GM12874 (cell line): Measurements from ENCODE around the gene ERI3.
A peak's percentile ranks its signal among the peaks of the same experiment; 100 is the strongest.

Source experiments
- TF ChIP-seq, protein P1 (sequence below): IDR thresholded peaks from 2 replicates; pipeline ENCODE4 v1.5.1; 2011; ENCODE audit warnings: low read depth, mild to moderate bottlenecking, control low read depth, low read length, moderate library complexity; ENCODE audit not compliant: insufficient read depth

ERI3 gene

DNA sequence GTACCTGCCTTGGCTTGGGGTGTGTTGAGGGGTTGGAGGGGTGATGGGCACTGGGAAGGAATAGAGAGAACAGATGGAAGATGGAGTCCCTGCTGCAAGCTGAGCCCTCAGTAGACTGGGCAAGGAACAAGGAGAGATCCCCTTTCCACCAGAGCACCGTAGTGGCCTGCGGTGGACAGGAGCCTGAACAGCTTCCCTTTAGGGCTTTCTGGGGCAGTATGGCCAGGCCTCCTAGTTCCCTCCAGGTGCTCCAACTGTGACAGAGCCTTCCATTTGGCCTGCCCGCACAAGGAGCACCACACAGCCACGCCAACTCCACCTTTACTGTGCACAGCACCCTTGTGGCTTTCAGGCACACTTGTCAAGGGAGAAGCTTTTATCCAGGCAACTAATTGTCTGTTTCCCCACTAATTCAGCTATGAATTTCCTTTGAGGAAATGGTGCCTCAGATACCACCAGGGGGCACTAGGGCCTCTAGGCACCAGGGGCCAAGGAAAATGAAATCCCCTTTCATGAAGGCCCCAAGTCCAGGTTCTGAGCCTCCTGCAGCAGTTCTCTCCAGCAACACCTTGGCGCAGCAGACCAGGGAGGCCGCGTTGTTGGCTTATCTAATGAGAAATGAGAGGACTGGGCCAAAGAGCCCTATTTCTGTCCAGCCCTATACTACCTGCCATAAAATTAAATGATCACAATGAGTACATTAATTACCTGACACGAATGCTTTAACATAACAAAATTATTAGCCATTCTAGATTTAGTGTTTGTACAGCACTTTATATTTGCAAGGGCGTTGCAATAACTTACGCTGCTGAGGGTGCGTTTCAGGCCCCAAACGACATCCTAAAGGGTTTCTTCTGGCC lies 23.1 kb upstream of the ERI3 start:
- TF ChIP-seq, protein P1, sequence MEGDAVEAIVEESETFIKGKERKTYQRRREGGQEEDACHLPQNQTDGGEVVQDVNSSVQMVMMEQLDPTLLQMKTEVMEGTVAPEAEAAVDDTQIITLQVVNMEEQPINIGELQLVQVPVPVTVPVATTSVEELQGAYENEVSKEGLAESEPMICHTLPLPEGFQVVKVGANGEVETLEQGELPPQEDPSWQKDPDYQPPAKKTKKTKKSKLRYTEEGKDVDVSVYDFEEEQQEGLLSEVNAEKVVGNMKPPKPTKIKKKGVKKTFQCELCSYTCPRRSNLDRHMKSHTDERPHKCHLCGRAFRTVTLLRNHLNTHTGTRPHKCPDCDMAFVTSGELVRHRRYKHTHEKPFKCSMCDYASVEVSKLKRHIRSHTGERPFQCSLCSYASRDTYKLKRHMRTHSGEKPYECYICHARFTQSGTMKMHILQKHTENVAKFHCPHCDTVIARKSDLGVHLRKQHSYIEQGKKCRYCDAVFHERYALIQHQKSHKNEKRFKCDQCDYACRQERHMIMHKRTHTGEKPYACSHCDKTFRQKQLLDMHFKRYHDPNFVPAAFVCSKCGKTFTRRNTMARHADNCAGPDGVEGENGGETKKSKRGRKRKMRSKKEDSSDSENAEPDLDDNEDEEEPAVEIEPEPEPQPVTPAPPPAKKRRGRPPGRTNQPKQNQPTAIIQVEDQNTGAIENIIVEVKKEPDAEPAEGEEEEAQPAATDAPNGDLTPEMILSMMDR: peak; percentile 68

DNA sequence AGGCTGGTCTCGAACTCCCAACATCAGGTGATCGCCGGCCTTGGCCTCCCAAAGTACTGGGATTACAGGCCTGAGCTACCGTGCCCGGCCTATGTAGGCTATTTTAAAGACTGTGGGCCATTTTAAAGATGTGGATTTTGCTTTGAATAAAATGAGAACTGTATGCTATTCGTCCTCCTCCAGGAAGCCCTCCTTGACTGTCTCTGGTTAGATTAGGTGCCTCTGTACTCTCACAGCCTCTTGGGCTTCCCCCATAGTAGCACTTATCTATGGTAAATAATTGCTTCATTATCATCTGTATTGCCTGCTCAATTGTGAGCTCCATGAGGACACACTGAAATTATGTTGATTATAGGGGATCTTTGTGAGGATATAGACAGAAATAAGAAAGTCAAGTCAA lies 20.5 kb upstream of the ERI3 start:
- TF ChIP-seq, protein P1: no peak

DNA sequence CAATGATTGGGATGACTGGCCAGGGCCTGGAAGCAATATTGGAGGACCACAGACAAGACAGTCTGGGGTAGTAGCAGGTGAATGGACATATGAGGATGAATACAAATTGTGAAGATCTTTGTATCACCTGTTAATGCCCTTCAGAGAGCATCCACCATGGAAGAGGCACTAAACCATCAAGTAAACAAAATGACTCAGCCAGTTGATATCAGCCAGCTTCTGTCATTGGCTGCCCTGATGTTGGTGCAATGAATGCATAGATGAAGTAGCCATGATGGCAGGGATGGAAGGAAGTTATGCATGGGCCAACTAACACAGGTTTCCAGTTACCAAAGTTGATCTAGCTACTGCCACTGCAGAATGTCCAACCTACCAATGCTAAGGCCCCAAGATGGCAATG lies 16.1 kb upstream of the ERI3 start:
- TF ChIP-seq, protein P1: no peak

DNA sequence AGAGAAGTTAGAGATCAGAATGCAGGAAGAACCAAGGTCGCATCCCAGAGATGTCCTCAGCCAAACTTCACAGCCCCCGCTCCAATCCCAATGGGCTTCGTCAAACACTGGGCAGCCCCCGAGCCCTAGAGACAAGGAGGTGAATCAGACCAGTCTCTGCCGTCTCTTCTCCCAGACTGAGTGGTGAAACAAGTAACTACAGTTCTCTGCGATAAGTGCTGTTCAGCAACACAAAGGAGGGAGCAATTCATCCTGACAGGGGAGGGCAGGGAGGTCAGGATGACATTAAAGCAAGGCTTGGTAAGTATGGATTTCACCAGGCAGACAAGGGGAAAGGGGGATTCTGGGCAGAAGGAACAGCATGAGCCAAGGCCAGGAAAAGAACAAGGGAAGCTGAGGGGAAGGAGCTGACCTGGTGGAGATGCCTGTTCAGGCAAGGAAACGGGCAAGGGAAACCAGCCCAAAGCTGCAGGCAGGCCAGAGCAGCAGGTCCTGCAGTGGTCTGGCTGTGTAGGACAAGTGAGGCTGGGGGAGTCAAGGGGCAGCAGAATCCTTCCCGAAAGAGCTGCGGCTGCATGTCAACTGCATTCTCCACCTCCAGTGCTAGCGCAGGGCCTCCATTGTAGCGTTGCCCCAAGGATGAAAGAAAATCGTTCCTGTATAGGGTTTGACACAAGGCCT lies 13.6 kb upstream of the ERI3 start:
- TF ChIP-seq, protein P1: no peak

DNA sequence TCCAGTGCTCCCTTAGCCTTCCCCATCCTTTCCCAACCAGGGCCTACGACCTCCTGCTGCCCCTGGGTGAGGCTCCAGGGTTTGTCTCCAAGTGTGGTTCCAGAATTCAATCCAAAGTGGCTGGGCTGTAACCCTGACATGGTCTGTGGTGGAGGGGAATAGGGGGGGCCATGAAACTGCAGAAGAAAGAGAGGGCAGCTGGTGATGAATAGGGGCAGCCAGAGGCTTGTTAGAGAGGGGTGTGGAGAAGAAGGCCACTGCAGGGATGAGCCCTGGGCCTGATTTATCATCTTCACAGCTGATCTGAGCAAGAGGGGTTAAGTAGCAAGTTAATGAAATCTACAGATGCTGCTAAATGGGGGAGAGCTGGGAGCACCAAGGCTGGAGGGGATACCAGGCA lies 12.9 kb upstream of the ERI3 start:
- TF ChIP-seq, protein P1: no peak

DNA sequence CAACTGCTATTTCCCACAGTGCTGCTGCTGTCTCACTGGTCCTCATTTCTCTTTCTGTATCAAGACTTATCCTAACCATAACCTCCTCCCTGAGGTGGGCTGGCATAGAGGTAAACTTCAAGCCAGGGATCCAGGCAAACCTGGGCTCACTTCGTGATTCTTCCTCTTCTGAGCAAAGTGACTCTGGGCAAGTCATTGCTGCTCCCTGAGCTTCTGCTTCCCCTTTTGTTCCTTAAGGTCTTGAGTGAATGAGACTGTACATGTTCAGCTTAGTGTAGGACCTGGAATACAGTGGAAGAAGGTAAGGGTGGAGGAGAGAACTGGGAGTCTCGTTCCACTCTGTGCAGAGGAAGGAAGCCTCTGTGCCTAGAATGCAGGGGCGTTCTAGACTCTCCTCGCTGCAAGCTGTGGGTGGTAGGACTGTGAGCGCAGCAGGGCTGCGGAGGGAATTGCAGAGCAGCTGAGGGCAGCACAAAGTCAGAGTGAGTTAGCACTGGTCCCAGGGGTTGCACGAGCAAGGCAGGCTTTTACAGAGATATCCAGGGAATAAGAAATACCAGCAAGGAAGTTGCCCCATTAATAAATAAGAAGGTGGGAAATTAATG lies 11.4 kb upstream of the ERI3 start:
- TF ChIP-seq, protein P1: no peak

DNA sequence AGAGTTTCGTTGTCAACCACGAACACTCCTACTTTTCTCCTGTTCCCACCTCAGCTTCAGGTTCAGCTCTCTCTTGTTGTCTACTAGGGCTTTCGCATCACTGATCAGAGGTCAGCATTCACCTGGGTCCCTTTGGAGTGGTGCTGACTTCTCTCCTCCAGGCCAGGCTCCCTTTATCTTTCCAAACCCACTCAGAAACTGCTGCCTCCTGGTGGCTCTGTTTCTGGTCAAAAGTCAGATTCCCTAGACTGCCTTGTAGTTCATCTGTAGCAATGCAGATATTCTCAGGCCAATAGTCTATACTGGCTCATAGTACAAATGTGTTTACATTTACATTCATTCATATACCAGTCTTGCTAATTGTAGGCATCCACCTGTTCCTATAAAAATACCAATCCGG lies 6.4 kb upstream of the ERI3 start:
- TF ChIP-seq, protein P1: no peak
